A204.1 (cell line): ENCODE results near the gene SMIM13.

Experiments
- FAIRE-seq: peaks from 2 replicates; lab custom pipeline; 2012; peaks lifted over from hg19 to GRCh38; lab: Jason Lieb, UNC

Gene SMIM13

DNA sequence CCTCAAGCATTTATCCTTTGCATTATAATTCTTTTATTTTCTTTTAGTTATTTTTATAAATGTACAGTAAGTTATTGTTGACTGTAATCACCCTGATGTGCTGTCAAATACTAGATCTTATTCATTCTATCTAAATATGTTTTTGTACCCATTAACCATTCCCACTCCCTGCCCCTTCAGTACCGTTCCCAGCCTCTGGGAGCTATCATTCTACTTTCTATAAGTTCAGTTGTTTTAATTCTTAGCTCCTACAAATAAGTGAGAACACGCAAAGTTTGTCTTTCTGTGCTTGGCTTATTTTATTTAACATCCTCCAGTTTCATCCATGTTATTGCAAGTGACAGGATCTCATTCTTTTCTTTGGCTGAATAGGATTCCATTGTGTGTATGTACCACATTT is 30.3 kb downstream of the SMIM13 start:
- FAIRE-seq, result no peak

DNA sequence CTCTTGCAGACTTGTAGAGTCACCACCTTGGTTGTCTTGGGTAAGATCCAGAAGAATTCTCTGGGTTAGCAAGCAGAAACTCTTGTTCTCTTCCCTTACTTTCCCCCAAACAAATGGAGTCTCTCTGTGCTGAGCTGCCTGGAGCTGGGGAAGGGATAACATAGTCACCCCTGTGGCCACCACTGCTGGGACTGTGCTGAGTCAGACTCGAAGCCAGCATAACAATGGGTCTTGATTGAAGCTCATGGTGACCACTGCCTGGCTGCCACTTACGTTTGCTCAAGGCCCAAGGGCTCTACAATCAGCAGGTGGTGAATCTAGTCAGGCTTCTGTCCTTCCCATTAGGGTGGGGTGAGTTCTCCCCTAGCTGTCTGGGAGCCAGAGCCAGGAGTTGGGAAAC is 33.2 kb downstream of the SMIM13 start:
- FAIRE-seq, result no peak

DNA sequence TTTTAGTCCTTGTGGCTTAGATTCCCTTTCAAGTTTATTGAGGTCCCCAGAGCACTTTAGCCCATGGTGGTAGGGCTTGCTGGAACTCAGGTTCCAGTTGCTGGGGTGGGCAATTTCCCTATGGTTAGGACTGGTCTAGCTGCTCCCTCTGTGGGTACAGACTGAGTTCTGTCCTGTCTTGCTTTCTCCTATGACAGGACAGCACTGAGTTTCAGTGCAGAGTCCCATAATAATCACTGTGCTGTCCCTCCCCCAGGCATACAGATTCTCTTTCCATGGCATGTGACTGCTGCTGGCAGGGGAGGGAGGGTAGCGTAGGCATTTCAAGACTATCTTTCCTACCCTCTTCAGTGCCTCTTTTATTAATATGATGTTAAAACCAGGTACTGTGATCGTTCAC is 35.0 kb downstream of the SMIM13 start:
- FAIRE-seq, result no peak

DNA sequence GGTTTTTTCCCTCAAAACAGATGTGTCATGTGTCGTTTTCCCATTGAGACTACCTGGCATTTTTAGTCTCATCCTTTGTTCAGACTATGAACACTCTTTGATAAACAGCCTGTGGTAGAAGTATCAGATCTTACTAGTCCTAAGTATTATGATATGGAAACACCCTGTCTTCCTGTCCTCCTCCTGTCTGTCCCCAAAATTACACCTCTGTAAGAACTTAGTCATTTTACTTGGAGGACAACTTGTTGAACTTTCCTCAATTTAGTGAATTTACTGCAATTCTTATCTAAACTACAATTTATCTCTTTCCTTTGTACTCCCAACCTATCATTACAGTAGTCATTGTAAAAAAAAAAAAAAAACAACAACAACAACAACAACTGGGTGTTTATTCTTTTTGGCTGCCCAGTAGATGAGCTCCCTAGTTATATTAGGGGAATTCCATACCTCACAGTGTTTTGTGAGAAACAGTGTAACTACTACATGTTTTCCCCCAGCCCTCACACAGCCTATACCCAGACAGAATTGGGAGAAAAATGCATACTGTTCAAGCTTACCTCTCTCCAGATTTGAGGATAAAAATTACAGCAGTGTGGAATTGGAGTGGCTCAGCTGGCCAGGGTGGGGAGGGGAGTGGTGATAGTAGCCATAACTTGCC is 36.4 kb downstream of the SMIM13 start:
- FAIRE-seq, result no peak

DNA sequence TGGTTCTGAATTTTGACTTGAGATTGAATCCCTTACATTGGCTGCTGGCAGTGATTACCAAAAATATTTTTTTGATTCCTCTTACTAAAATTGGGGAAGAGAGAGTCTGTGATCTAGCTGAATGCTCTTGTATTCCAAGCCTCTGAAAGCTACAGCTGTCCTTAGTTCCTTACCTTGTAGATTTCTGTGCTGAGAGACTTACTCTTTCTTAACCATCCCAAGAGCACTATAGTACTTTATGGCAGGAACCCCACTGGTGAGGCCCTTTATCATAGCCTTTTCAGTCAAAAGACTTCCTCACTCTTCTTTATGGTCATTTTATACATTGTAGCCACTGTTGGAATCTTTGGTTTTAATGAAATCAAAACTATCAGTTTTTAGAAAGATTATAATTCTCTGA is 37.0 kb downstream of the SMIM13 start:
- FAIRE-seq, result no peak

DNA sequence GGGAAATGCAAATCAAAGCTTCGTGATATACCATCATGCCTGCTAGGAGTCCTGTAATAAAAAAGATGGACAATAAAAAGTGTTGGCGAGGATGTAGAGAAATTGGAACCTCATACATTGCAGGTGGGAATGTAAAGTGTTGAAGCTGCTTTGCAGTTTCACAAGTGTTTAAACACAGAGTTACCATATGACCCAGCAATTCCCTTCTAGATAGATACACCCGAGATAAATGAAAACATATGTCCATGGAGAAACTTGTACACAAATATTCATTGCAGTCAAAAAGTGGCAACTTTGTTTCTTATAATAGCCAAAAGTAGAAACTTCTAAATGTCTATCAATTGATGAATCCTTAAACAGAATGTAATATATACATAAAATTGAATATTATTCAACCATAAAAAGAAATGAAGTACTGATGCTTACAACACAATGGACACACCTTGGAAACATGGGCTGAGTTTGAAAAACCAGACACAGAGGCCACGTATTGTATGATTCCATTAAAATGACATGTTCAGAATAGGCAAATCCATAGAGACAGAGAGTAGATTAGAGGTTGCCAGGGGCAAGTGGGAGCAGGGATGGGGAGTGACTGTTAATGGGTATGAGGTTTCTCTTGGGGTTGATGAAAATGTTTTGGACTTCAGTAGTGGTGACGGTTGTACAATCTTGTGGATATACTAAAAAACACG is 38.7 kb downstream of the SMIM13 start:
- no peak for FAIRE-seq

DNA sequence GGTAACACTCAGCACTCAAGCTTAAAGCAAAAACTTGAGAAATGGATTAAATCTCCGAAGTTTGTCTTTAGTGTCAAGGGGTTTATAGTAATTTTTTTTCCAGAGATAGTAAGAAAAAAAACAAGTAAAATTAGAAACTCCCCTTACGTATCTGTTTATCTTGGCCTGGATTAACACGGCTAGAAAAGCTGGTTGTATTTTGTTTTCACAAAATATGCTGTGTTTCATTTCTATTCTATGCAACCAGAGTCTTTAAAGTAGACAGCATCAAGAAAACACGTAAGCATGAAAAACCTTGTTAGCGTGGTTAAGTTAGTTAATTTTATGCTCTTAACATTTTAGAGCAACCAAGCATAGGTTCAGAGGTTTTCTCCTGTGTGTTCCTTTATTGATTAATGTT is 39.6 kb downstream of the SMIM13 start:
- no peak for FAIRE-seq

DNA sequence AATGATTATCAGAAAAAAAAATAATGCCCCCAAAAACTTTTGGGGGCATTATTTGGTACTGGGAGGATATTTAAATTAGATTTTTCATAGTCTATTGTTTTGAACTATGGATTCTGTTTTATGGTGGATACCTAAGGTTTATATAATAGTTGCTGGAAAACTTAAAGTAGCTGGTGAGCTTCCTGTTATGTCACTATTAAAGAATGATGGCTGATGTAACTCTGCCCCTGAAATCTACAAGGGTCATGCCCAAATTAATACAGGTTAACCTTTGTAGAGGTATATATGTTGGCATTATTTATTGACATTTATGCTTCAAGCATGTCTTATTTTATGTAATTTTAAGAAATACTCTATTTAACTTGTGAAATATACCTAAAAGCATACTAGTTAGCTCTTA is 43.2 kb downstream of the SMIM13 start:
- FAIRE-seq, result no peak

DNA sequence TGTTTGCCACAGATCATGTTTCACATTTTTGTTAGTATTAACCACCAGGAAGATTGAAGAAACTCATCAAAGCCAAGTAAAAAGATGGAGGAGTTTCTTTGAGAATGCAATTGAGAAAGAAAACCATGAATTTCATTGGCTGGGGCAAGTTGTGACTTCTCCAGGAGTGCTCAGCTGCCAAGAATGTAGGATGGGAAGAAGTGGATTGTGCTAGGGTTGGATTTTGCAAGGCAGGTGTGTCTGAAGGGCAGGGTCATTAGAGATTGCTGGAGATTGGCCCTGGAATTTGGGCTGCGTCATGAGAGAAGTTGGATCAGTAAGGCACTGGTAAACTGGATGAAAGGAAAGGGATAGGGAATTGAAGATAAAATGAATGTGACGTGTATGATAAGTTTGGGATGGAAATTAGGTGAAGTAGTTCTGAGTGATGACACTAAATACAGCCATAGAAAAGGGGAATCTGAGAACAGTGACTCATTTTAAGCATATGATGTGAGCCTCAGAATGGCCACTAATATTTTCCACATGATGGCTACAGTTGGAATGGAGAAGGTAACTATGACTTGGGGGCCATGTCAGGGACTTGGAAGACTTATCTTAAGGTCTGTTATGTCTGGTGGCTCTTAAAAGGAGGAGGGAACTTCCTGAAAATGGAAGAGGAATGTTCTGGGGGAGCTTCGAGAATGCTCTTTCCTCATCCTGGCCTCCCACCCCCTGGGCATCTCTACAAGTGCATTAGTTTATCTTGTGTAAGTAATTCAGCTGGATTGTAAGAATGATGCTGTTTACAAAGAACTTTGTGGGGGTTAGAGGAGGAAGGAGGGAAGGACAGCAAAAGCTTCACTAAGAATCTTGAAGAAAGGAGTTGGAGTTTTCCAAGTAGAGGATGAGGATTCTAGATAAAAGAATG is 45.7 kb downstream of the SMIM13 start:
- no peak for FAIRE-seq

DNA sequence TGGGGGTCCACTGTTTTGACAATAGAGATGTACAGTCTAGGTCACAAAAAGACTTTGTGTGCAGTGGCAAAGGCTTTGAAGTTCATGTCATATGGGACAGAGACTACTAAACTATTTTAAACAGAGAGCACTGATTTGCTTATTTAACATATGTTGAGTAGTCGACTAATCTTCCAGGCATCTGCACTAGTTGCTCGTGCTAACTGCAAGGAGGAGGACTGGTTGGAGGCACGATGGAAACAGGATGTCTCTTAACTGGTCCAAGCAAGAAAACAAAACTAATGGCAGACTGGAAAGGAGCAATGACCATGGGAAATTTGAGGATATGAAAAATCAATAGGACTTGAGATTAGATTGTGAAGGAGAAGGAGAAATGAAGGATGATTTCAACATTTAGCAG is 46.4 kb downstream of the SMIM13 start:
- no peak for FAIRE-seq

DNA sequence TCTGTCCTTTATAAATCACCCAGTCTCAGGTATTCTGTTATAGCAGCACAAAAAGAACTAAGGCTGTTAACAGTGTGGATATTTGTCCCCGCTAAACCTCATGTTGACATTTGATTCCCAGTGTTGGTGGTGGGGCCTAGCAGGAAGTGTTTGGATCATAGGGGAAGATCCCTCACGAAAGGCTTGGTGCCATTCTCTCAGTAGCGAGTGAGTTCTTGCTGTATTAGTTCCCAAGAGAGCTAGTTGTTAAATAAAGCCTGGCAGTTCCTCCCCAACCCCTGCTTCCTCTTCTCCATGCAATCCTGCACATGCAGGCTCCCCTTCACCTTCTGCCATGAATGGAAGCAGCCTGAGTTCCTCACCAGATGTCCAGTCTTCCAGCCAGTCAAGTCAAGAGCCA is 47.7 kb downstream of the SMIM13 start:
- FAIRE-seq, result no peak

DNA sequence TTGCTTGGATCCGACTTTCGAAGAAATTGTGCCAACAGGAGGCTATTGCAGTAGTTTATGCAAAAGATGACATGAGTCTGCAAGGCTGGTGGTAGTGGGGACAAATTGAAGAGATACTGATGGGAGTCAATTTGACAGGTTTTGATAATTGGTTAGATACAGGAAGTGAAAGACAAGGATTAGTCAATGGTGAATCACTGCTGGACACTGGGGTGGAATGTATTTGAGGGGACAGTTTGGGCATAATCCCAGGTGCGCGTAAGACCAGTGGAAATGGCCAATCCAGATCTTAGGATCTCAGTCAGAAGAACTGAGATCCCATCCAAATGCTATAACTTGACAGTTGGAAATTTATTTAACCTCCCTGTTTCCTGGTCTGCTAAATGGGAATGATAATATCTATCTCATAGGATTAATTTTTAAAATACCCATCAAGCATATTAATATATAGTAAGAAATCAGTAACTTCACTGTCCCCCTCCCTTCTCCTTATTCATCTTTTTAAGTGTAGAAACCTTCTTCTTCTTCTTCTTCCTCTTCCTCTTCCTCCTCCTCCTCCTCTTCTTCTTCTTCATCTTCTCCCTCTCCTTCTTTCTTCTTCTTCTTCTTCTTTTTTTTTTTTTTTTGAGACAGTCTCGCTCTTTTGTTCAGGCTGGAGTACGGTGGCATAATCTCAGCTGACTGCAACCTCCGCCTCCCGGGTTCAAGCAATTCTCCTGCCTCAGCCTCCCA is 48.8 kb downstream of the SMIM13 start:
- no peak for FAIRE-seq

DNA sequence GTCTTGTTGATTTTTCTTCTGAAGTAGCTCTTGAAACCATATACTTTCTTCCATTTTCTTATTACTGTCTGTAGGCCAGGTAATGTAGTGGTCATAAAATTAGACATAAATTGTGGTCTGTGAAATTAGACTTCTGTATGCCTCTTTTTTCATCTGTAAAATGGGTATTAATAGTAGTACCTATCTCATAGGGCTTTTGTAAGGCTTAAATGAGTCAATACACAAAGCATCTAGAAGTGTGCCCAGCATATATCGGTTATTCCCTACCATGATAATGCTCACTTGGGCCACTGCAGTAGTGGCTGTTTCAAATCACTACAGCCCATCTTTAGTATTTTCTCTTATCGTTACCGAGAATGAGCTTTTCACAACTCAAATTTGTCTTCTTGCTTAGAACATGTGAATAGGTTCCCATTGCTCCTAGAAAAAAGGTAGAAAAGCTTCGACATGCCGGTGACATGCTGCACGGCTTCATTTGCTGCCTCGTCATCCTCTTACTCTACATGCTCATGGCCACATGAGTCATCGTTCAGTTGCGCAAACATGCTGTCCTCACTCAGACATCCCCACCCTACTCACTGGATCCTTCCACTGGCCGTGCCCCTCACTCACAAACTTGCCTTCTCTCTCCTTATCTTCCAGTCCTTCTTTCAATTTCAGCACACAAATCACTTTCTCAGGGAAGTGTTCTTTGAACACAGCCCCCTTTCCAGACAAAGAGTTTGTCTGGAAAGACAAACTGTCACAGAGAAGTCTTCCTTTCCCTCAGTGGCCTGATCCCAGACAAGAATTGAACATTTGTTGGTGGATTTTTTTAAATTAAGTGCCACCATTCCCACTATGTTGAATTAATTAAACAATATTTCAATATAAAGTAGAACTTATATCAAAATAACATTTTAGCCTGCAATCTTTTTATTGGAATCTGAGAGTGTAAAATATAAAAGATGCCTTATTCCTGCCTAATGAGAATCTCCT is 50.0 kb downstream of the SMIM13 start:
- FAIRE-seq, result no peak

DNA sequence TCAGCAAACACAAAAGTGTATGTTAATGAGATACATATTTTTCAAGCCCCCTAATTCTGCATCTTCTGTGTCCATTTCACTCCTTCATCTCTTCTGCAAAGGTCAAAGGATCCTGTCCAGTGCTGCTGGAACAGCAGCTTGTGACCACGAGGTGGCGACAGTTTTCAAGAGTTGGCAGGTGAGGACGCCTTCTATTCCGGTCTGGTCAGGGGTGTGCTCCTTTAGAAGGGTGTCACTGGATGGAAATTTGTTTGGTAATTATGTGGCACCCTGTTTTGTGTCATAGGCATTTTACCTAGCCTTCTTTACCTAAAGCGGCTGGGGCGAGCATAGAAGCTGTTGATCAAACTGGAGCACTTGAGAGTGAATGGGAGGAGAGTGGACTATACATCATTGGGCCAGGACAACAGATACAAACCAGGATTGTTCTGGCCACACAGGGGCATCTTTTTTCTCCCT is 50.8 kb downstream of the SMIM13 start:
- peak; percentile 75 for FAIRE-seq

DNA sequence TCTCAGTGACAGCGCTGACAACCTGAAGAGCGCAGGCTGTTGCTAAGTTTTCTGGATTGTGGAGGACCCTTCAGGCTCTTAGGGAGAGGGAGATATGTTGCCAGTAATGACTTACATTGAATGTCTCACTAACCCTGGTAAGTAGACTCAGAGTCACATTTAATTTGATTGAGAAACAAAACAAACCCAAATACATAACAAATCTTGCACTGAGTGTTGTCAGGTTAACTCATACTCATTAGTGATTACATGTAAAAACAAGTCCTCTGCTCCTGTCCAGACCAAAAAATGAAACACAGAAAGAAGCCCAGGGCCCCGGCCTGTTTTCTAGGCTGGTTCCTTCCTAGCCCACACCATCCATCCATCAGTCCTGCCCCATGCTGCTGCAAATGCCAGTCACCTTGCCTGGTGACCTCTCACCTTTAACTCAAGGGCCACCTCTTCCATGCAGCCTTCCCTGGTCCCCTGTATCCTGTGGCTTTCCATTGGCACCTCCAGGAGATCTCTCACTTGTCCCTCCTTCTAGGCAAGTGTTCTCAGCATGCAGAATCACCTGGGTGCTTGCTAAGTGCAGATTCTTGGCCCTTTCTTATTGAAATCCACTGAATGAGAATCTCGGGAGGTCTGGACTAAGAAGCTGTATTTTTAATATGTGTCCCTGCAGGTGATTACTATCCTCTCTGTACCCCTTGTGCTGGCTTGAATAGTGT is 52.6 kb downstream of the SMIM13 start:
- FAIRE-seq, result no peak

DNA sequence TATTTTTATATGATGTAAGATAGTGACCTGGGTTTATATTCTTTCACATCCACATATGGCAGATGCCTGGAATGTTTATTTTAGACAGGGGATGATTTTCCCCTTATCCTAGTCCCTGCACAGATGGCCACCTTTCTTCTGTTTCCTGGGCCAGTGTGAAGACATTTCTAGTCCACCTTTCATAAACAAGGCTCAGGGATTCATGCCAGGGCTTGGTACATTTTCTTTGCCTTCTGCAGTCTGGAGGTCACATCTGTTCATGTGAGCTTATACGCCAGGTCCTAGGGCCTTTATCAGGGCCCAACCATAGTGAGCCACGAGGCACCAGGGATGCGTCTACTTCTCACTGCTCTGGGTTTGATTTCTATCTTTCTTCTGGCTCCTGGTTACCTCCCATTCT is 55.9 kb downstream of the SMIM13 start:
- no peak for FAIRE-seq

DNA sequence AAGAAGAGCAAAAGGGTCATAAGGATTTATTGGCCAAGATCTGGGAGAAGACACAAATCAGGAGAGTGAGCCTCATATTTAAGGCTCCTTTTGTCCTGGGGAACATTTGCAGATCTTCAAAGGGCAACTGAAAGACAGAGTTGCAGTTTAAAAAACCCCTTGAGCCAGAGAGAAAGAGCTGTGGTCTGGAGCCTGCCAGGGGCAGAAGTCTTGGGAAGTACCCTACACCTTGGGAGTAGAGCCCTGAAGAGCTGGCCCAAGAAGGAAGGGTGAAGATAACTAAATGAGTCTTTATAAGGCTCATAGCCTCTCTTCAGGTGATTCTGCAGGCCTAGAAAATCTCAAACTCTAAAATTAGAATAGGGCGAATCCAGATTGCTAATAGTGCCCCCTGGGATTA is 57.9 kb downstream of the SMIM13 start:
- FAIRE-seq, result no peak

DNA sequence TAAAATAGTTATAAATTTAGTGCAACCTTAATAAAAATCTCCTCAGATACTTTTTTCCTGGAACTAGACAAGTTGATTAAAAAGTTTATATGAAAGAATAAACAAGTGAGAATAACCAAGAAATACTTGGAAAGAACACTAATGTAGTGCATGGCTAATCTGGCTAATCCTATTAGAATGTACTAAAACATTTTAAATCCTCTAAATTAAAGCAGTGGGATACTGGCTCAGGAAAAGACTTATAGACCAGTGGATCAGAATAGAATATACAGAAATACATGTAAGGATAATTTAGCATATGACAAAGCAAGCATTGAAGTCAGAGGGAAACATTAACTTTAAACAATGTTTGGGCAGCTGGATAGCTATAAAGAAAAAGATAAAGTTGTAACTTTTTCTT is 58.9 kb downstream of the SMIM13 start:
- no peak for FAIRE-seq

DNA sequence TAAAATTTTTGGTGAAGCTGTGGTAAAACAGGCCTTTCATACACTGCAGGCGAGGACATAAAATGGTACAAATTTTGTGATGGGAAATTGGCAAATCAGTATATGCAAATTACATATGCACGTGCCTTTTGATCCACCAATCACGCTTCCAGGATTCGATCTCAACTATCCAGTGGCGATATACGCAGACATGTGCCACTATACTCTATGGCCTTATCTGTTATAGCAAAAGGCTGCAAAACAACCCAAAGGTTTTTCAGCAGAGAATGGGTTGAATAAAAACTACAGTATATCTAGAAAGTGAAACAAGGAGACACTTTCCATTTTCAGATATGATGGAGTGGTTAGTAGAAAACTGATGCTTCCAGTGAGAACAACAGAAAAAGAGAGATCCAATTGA is 59.8 kb downstream of the SMIM13 start:
- no peak for FAIRE-seq

DNA sequence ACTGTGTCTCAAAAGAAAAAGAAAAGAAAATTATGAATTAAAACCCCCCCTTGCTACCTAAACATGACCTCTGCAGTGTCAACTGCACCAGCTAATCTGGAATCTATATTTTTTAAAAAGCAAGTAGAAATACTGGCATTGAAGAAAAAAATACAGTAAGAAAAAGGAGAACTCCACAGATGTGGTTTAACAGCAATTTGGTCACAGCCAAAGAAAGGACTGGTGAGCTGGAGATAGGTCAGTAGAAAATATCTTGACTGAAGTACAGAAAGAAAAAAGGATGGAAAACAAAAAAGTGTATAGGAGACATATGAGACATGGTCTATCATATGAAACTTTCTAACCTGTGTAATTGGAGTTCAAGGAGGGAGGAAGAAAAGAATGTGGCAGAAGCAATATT is 62.0 kb downstream of the SMIM13 start:
- FAIRE-seq, result no peak

DNA sequence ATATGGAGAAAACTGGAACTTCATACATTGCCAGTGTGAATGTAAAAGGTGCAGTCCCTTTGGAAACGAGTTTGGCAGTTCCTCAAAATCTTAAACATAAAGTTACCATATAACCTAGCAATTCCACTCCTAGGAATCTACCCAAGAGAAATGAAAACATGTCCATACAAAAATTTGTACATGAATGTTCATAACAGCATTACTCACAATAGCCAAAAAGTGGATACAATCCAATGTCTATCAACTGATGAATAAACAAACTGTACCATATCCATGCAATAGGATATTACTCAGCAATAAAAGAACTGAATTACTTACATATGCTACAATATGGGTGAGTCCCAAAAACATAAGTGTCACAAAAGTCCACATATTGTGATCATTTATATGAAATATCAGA is 66.6 kb downstream of the SMIM13 start:
- FAIRE-seq, result no peak
